SH-SY5Y (cell line): ENCODE data around the gene PSME1.

Experiments
- GATA2 ChIP-seq: IDR thresholded peaks from 2 replicates; pipeline ENCODE4 v1.6.1; 2011; ENCODE audit warnings: mild to moderate bottlenecking, low read depth, low read length
- GATA3 ChIP-seq: IDR thresholded peaks from 2 replicates; pipeline ENCODE4 v1.6.1; 2011; ENCODE audit warnings: low read depth, mild to moderate bottlenecking, low read length, moderate library complexity

- TF ChIP-seq GATA2 (no peak), GATA3 (no peak)
These were observed 9.1 kb upstream of the PSME1 start for GRCh38 chr14:24126939-24127338.
